ENCODE data around the gene C2orf69. TPM values are rescaled to one million over a fixed set of nuclear protein-coding genes. Genes with fewer than 3 reads are reported as not detected.

The C2orf69 gene
- total RNA-seq, 2 donors from 2014 or later: 8.0 to 9.5 TPM

- peaks cover 14% of the 10 kb centered on the region for H3K36me3 ChIP-seq
- no peaks in the 10 kb centered on the region for H3K9me3 ChIP-seq
- no peak for DNase-seq (ENCODE audit: low spot score)
- H3K4me1 ChIP-seq: no peaks in the 10 kb centered on the region
- no peak overlapping the region for H3K4me3 ChIP-seq
- no peak for TF ChIP-seq CTCF (IDR thresholded peaks at IDR 0.05)
- no peak overlapping the region for H3K27ac ChIP-seq
- H3K27me3 ChIP-seq: no peaks in the 10 kb centered on the region
Measured at GRCh38 chr2:199922856-199923255, 11.8 kb downstream of the C2orf69 start.

DNA sequence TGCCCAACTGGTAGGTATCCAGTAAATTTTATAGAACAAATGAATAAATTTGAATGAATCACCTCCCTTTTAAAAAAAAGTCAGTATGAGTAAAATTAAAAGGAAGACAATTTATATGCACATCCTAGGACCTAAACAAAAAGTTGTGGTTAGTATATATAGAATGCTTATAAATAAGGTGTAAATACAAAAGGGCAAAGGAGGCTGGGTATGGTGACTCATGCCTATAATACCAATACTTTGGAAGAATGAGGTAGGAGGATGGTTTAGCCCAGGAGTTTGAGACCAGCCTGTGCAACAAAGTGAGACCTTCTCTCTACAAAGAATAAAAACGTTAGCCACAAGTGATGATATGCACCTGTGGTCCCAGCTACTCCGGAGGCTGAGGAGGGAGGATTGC lies 12.8 kb downstream of the C2orf69 start:
- Histone ChIP-seq H3K27me3 (no peaks in the 10 kb centered on the region), H3K9me3 (no peaks in the 10 kb centered on the region), H3K4me1 (no peaks in the 10 kb centered on the region), H3K27ac (no peak overlapping the region), H3K36me3 (peaks cover 6% of the 10 kb centered on the region), H3K4me3 (no peak overlapping the region)
- no peak for TF ChIP-seq CTCF (IDR thresholded peaks at IDR 0.05)
- DNase-seq (ENCODE audit: low spot score): no peak

DNA sequence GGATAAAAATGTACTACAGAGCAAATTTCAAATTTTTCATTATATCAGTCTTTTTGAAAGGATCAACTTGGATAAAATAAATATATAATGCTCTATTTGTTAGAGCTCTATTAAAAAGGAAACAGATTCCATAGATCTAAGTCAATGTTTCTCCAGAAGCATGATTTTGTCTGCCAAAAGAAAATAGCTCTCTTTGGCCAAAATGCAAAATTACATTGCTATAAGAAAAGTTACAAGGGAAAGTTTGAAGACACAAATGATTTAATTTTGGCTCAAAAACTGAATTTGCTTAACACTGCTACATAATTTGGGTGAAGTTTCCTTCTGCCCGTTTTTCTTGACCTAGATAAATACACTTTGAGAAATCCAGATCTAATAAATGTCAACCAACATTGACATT lies 15.7 kb downstream of the C2orf69 start:
- no peak overlapping the region for H3K27ac ChIP-seq
- no peak overlapping the region for H3K4me3 ChIP-seq
- H3K4me1 ChIP-seq: no peaks in the 10 kb centered on the region
- DNase-seq (ENCODE audit: low spot score): no peak
- no peaks in the 10 kb centered on the region for H3K27me3 ChIP-seq
- no peak for TF ChIP-seq CTCF (IDR thresholded peaks at IDR 0.05)
- no peaks in the 10 kb centered on the region for H3K9me3 ChIP-seq
- peaks cover 7% of the 10 kb centered on the region for H3K36me3 ChIP-seq

DNA sequence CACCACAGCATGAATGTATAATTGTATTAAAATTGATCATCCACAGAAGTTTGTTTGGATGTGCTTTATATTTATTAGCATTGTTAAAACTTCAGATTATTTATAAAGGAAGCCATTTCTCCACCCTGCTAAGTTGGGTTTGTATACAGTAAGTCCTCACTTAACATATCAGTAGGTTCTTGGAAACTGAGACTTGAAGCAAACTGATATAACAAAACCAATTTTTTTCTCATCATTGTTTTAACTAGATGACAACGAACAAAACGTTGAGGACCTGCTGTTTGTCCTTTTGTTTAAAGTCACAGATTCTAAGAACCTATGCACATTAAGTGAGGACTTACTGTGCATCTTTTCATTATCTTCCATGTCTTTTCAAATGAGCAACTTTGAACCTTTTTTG lies 17.1 kb downstream of the C2orf69 start:
- Histone ChIP-seq H3K27me3 (no peaks in the 10 kb centered on the region), H3K4me3 (no peak overlapping the region), H3K27ac (no peak overlapping the region), H3K36me3 (peaks cover 20% of the 10 kb centered on the region), H3K4me1 (no peaks in the 10 kb centered on the region), H3K9me3 (no peaks in the 10 kb centered on the region)
- no peak for DNase-seq (ENCODE audit: low spot score)
- no peak for TF ChIP-seq CTCF (IDR thresholded peaks at IDR 0.05)

DNA sequence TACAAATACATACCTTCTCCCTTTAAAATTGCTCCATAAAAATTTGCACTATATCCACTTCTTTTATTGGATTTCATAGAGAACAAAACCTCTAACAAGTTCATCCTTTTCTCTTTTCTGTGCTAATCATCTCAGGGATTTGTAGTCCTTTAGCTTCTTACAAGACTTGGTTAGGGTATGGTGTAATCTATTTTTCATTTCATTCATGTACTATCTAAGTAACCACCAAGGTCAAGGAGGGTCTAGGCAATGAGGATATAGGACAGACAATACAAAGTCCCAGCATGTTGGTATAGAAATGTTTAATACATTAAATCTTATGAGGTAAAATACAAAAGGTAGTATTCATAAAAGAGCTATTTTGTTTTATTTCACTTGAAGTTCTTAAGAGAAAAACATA lies 17.5 kb downstream of the C2orf69 start:
- H3K36me3 ChIP-seq: peaks cover 21% of the 10 kb centered on the region
- TF ChIP-seq CTCF (IDR thresholded peaks at IDR 0.05): no peak

GRCh38 chr2:199929262-199929661 lies 18.2 kb downstream of the C2orf69 start:
- no peaks in the 10 kb centered on the region for H3K27me3 ChIP-seq
- TF ChIP-seq CTCF (IDR thresholded peaks at IDR 0.05): no peak
- H3K36me3 ChIP-seq: peaks cover 21% of the 10 kb centered on the region
- H3K27ac ChIP-seq: no peak overlapping the region
- H3K9me3 ChIP-seq: no peaks in the 10 kb centered on the region
- H3K4me1 ChIP-seq: no peaks in the 10 kb centered on the region
- DNase-seq (ENCODE audit: low spot score): no peak
- H3K4me3 ChIP-seq: no peak overlapping the region

More for the DNA sequence above, 17.5 kb downstream of the C2orf69 start:
- DNase-seq (ENCODE audit: low spot score): no peak
- Histone ChIP-seq H3K4me1 (no peaks in the 10 kb centered on the region), H3K27me3 (no peaks in the 10 kb centered on the region), H3K9me3 (no peaks in the 10 kb centered on the region), H3K27ac (no peak overlapping the region), H3K4me3 (no peak overlapping the region)
